Kidney (tissue), 2 donors: ENCODE measurements around the gene TRIM7. TPM values are rescaled to one million over a fixed set of nuclear protein-coding genes. Genes with fewer than 3 reads are reported as not detected.

Source experiments
- microRNA-seq: library from miRNA; unstranded; fragments of <30 nt; microRNA quantifications from one replicate; pipeline ENCODE4 v1.2.0, GENCODE V29; 2020
- polyA plus RNA-seq: library from polyadenylated mRNA; stranded (reverse); fragments of 350-450 nt; fragmentation: Illumina TruSeq; extraction: RNeasy Lipid Tissue Mini Kit (QIAGEN cat#74804); gene quantifications from one replicate; pipeline ENCODE4 v1.2.3, GENCODE V29; 2014; ENCODE audit warnings: low read depth, low replicate concordance; ENCODE audit not compliant: insufficient read depth
- total RNA-seq: library from RNA; stranded (reverse); fragmentation: NEBNext Ultra II Directional; extraction: Animal tissue kit (Norgen Biotek cat#: 25700); gene quantifications from one replicate; pipeline ENCODE4 v1.2.1, GENCODE V29; 2021
- donor health status: DM: yes; HTN: yes; CAD: no.

TRIM7 gene
- total and polyA plus RNA-seq, 2 donors from 2014 or later: 5.7 to 6.3 TPM

Small RNA genes within 50 kb of the gene (microRNA-seq; reads per million reads assigned to microRNA genes)
- gene MIR4638: not detected

Other genes starting within 250 kb of the TRIM7 start
- not detected for gene BTNL3, start 216.3 kb downstream of the TRIM7 start, total RNA-seq
- gene BTNL3, start 216.3 kb downstream of the TRIM7 start, polyA plus RNA-seq: 0.30 TPM
- 11.9 TPM for gene BTNL9, start 164.9 kb downstream of the TRIM7 start, total RNA-seq
- 8.6 TPM for gene BTNL9, start 164.9 kb downstream of the TRIM7 start, polyA plus RNA-seq
- not detected for gene OR2V1, start 74.0 kb downstream of the TRIM7 start, total RNA-seq
- not detected for gene OR2V1, start 74.0 kb downstream of the TRIM7 start, polyA plus RNA-seq
- gene OR2V2, start 57.6 kb downstream of the TRIM7 start, total RNA-seq: not detected
- not detected for gene OR2V2, start 57.6 kb downstream of the TRIM7 start, polyA plus RNA-seq
- 34.9 TPM for gene TRIM41, start 18.1 kb upstream of the TRIM7 start, total RNA-seq
- 21.8 TPM for gene TRIM41, start 18.1 kb upstream of the TRIM7 start, polyA plus RNA-seq
- 1,240 TPM for gene RACK1, start 38.7 kb upstream of the TRIM7 start, total RNA-seq
- gene RACK1, start 38.7 kb upstream of the TRIM7 start, polyA plus RNA-seq: 1,699 TPM
- 18.4 TPM for gene TRIM52, start 55.9 kb upstream of the TRIM7 start, total RNA-seq
- 9.7 TPM for gene TRIM52, start 55.9 kb upstream of the TRIM7 start, polyA plus RNA-seq
- not detected for gene OR4F3, start 162.1 kb upstream of the TRIM7 start, total RNA-seq
- not detected for gene OR4F3, start 162.1 kb upstream of the TRIM7 start, polyA plus RNA-seq